ENCODE data around the gene ALKBH5.

The ALKBH5 gene

GRCh38 chr17:18183334-18184142 lies at the start of gene ALKBH5:
ALKBH5 (plus strand) TSS chr17:18183828; CDS start chr17:18184244, 416 bp downstream.
- peak; percentile 99 for DNase-seq (ENCODE audit: low spot score)

DNA sequence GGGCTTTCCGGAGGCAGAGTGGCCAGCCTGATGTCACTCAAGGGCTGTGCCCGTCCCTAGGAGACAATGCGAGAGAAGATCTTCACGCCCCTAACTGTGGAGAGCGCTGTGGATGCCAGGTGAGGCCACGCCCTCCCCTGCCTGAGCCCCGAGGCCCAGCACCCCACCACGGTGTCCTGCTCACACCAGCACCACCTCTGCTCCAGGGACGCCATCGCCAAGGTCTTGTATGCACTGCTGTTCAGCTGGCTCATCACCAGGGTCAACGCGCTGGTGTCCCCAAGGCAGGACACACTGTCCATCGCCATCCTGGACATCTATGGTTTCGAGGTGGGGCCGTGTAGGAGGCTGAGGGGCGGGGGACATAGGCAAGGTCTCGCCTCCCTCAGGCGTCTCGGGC lies 47.3 kb upstream of the ALKBH5 start:
- DNase-seq (ENCODE audit: low spot score), result no peak

- peak; percentile 36 for DNase-seq (ENCODE audit: low spot score)
Observed at GRCh38 chr17:18138065-18138749, 45.4 kb upstream of the ALKBH5 start.

DNA sequence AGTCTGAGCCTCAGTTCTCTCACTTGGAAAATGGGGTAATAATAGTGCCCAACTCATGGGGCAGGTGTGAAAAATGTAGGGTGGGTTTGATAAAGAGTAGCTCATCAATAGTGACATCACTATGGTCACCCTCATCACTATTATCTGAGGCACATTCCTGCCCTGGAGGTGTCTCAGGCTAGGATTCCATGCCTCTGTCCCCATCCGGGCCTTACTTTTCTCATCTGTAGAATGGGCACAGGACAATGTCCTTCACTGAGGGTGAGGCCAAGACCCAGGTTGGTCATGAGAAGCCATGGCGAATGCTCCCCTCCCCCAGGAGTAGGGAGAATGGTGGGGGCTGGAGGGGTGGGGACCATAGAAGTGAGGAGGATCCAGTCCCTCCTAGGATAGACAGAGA lies 44.5 kb upstream of the ALKBH5 start:
- no peak for DNase-seq (ENCODE audit: low spot score)

DNA sequence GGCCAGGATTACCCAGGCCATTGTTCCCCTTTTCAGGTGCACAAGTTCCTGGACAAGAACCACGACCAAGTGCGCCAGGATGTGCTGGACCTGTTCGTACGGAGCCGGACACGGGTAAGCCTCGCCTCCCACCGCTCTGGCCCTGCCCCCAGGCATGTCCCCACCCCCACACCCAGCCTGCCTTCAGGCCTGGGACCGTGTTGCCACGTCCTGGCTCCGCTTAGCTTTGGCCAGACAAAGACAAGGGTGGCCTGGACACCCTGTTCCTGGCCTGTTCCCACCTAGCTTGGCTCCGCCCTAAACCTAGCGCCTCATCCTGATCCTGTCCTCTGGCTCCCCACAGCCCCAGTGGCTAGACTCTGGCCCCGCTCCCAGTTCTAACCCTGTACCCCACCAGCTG lies 44.1 kb upstream of the ALKBH5 start:
- no peak for DNase-seq (ENCODE audit: low spot score)

DNA sequence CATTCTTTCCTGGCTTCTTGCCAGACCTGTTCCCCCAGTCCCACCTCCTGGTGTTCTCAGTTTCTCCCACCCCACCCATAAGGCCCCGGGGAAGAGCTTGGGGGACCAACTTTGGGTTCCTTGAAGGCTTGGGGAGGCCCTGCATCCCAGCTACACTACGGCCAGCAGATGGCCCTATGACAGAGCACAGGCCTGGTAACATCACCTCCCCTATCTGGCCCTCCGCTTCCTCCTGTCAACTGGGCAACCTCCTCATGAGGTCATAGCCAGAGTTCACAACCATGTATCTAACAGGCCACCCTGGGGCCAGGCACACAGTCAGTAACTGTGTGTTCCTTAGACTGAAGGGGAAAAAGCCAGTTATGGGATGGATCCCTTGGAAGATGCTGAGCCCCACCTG lies 43.7 kb upstream of the ALKBH5 start:
- DNase-seq (ENCODE audit: low spot score), result peak; percentile 39

- DNase-seq (ENCODE audit: low spot score), result no peak
Observed at GRCh38 chr17:18140648-18141047, 43.0 kb upstream of the ALKBH5 start.

GRCh38 chr17:18141210-18141803 lies 42.3 kb upstream of the ALKBH5 start:
- peak; percentile 54 for DNase-seq (ENCODE audit: low spot score)

- DNase-seq (ENCODE audit: low spot score), result no peak
Observed at GRCh38 chr17:18142417-18142816, 41.2 kb upstream of the ALKBH5 start.

- peak; percentile 74 for DNase-seq (ENCODE audit: low spot score)
Observed at GRCh38 chr17:18143044-18143936, 40.3 kb upstream of the ALKBH5 start.

- DNase-seq (ENCODE audit: low spot score), result no peak
Observed at GRCh38 chr17:18144261-18144660, 39.4 kb upstream of the ALKBH5 start.

- DNase-seq (ENCODE audit: low spot score), result no peak
Observed at GRCh38 chr17:18144855-18145254, 38.8 kb upstream of the ALKBH5 start.

- no peak for DNase-seq (ENCODE audit: low spot score)
Observed at GRCh38 chr17:18145811-18146210, 37.8 kb upstream of the ALKBH5 start.

- DNase-seq (ENCODE audit: low spot score), result no peak
Observed at GRCh38 chr17:18146259-18146658, 37.4 kb upstream of the ALKBH5 start.

DNA sequence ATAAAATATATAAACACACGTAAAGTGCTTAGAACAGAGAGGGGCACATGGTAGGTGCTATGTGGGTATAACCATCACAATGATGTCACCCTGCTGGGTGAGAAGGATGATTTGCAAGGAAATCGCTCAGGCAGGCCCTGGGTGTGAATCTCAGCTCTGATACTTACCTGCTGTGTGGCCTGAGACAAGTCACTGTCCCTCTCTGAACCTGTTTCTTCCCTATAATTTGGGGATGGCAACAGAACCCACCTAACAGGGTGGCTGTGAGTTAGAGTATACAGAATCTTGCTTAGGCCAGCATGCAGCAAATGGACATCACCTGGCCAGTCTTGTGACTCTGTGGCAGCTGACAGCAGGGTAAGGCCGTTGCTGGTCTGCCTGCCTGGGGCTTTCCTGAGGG lies 36.6 kb upstream of the ALKBH5 start:
- no peak for DNase-seq (ENCODE audit: low spot score)

DNA sequence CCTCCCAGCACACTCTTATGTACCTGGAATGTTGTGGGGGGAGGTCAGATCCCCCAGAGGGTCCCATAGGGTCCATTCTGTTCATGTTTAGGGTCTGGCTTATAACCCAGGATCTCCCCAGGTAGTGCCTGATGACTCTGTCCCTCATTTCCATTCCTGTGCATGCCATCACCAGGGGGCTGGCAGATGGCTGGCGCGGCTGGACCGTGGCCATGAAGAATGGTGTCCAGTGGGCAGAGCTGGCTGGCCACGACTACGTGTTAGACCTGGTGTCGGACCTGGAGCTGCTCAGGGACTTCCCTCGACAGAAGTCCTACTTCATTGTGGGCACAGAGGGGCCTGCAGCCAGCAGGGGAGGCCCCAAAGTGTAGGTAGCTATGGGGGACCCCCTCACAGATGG lies 35.0 kb upstream of the ALKBH5 start:
- no peak for DNase-seq (ENCODE audit: low spot score)

DNA sequence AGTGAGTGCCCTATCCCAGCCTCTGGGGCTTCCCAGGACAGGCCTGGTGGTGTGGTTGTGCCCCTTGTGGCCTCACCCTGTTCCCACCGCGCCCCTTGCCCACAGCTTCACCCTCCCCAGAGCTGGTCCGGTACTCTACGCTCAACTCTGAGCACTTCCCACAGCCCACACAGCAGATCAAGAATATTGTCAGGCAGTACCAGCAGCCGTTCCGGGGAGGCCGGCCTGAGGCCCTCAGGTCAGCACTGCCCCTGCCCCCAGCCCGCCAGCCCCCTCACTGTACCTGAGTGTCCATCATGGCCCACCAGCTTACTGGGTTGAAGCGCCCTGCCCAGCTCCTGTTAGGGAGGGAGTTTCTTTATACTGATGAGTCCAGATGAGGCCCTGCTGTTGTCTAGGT lies 32.3 kb upstream of the ALKBH5 start:
- DNase-seq (ENCODE audit: low spot score), result no peak

GRCh38 chr17:18155179-18155578 lies 28.4 kb upstream of the ALKBH5 start:
- DNase-seq (ENCODE audit: low spot score), result no peak

DNA sequence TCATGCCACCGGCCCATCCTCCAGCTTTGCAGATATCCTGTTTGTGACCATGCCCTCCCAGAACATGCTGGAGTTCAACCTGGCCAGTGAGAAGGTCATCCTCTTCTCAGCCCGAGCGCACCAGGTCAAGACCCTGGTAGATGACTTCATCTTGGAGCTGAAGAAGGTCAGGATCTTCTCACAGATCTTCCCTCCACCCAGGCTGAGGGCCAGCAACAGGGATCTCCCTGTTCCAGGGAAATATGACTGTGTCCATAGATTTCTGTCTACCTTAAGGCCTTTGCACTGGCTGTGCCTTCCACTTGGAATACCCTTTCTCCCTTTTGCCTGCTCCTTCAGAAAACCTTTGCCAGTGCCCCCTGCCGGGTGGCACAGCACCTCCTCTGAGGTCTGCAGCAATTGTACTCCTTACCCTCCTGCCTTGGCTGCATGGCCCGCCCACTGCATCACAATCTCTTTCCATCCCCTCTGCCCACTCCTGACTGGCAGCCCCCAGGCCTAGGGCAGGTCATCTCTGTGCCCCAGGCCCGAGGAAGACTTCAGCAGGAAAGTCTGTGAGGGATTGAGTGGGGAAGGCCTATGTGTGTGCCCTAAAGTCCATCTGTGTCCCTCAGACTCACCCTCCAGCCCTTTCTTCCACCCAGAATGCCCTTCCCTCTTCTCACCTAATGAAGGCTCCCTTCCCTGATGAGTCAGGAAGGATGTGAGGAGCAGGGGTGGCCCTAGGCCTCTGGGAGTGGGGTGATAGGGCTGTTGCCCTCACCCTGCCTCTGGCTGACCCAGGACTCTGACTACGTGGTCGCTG lies 27.3 kb upstream of the ALKBH5 start:
- no peak for DNase-seq (ENCODE audit: low spot score)

GRCh38 chr17:18156976-18157280 lies 26.7 kb upstream of the ALKBH5 start:
- DNase-seq (ENCODE audit: low spot score), result no peak

GRCh38 chr17:18157354-18157985 lies 26.2 kb upstream of the ALKBH5 start:
- DNase-seq (ENCODE audit: low spot score), result no peak
